Measurements from ENCODE around the gene ARHGEF6. TPM values are rescaled to one million over a fixed set of nuclear protein-coding genes. Genes with fewer than 3 reads are reported as not detected.

Gene ARHGEF6
- total and polyA plus RNA-seq, 2 experiments from 2014 or later: 2.5 to 6.0 TPM

- TF ChIP-seq NANOG (IDR thresholded peaks at IDR 0.05; ENCODE audit: borderline replicate concordance) (no peak), CREB1 (CRISPR knock-in tag; IDR thresholded peaks at IDR 0.05; ENCODE audit: low read depth) (no peak)
These were observed 65.8 kb downstream of the ARHGEF6 start (continued) for GRCh38 chrX:136714626-136715599.

- H3K9me2 ChIP-seq (ENCODE audit: insufficient read depth): no peaks in the 10 kb centered on the region
- H3F3A ChIP-seq (replicated peaks; ENCODE audit: low read depth): no peaks in the 10 kb centered on the region
- ATAC-seq: no peak; the same call in 2 of the 3 replicates
- H3K36me3 ChIP-seq (ENCODE audit: insufficient read depth): no peaks in the 10 kb centered on the region
- TF ChIP-seq CREB1 (CRISPR knock-in tag; IDR thresholded peaks at IDR 0.05; ENCODE audit: low read depth) (no peak), POLR2AphosphoS5 (IDR thresholded peaks at IDR 0.05; ENCODE audit: low read depth) (no peak), CTCF (conservative IDR thresholded peaks at IDR 0.05; ENCODE audit: low read depth in 2 of 2) (no peak), EZH2phosphoT487 (IDR thresholded peaks at IDR 0.05; ENCODE audit: unreplicated experiment) (no peak), ZNF114 (CRISPR knock-in tag; IDR thresholded peaks at IDR 0.05) (no peak), ETS1 (IDR thresholded peaks at IDR 0.05) (no peak), ZNF331 (CRISPR knock-in tag; IDR thresholded peaks at IDR 0.05; ENCODE audit: low read depth) (no peak), REST (IDR thresholded peaks at IDR 0.05; ENCODE audit: unreplicated experiment) (no peak), ZNF462 (CRISPR knock-in tag; IDR thresholded peaks at IDR 0.05) (no peak)
- no peak overlapping the region for H3K27ac ChIP-seq (ENCODE audit: low read depth)
- no peaks in the 10 kb centered on the region for H4K20me1 ChIP-seq (replicated peaks; ENCODE audit: insufficient read depth)
- peak; percentile 38 for DNase-seq (ENCODE audit: low spot score)
- H3K27me3 ChIP-seq (ENCODE audit: insufficient read depth): no peaks in the 10 kb centered on the region
- H3K4me2 ChIP-seq: no peak overlapping the region
- H3K27me3 Mint-ChIP-seq (ENCODE audit: insufficient read depth, low read depth, poor library complexity): no peaks in the 10 kb centered on the region
- no peak overlapping the region for H3K4me3 Mint-ChIP-seq
- H3K27ac Mint-ChIP-seq: no peak overlapping the region
- H3K9me3 Mint-ChIP-seq: no peaks in the 10 kb centered on the region
- peaks cover 6% of the 10 kb centered on the region; the same call in 1 of the 2 replicates for H3K4me1 ChIP-seq (ENCODE audit: insufficient read depth)
- H3K36me3 Mint-ChIP-seq (ENCODE audit: low read depth): no peaks in the 10 kb centered on the region
- H3K4me3 ChIP-seq: no peak overlapping the region
- peaks cover 8% of the 10 kb centered on the region; the same call in 2 of the 3 replicates for H3K4me1 Mint-ChIP-seq
- no peak overlapping the region for H2AFZ ChIP-seq
- no peaks in the 10 kb centered on the region for H3K79me2 ChIP-seq (replicated peaks; ENCODE audit: insufficient read depth)
These were observed 68.0 kb downstream of the ARHGEF6 start for GRCh38 chrX:136712650-136713310.

Measured in GM23338 (cell line).